ENCODE results near the gene CAP2.

The CAP2 gene

DNA sequence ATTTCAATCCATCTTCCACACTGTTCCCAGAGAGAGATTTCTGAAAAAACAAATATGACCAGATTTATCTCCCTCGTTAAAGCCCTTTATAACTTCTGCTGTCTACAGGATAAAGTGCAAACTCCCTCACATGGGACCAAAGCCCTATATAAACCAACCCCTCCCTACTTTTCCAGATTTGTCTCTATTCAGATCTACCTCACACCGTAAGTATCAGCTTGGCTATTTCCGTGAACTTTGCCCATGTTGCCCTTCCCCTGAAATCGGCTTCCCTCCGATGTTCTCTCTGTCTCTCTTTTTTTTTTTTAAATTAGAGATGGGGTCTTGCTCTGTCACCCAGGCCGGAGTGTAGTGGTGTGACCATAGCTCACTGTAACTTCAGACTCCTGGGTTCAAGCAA is 194.6 kb downstream of the CAP2 start:
- no peak overlapping the region for H3K4me3 Mint-ChIP-seq
- no peak overlapping the region for H3K27ac Mint-ChIP-seq
- H3K4me1 Mint-ChIP-seq: peaks cover 4 to 6% of the 10 kb centered on the region in 2 donors
- DNase-seq (no peak), ATAC-seq (replicated peaks) (no peak)
- H3K9me3 Mint-ChIP-seq: no peaks in the 10 kb centered on the region
- no peaks in the 10 kb centered on the region for H3K27me3 Mint-ChIP-seq
- no peaks in the 10 kb centered on the region for H3K36me3 Mint-ChIP-seq

DNA sequence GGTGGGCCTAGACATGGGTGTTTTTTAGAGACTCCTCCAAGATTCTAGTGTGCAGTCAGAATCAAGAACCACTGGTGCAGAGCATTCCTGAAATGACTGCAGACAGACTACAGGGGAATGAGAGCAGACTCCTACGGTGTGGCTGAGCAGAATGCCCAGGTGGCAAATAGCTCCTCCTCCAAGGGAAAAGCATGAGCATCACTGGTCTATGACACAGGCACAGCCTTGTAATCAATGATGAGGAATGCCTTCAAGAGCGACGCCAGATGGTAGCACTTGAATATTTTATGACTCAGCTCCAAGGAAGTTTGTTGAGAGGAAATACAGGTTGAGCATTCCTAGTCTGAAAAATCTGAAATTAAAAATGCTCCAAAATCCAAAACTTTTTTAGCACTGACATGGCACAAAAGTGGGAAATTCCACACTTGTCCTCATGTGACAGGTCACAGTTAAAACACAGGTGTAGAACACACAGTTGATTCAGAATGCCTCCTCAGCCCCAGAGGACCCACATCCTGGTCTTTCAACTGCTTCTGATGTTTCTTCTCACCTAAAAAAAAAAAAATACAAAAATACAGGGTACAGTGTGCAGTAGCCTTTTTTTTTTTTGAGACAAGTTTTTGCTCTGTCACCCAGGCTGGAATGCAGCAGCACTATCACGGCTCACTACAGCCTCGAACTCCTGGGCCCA is 196.2 kb downstream of the CAP2 start:
- H3K27ac Mint-ChIP-seq: no peak overlapping the region
- no peaks in the 10 kb centered on the region for H3K9me3 Mint-ChIP-seq
- peak; percentile 54 to 86 for ATAC-seq (replicated peaks)
- no peaks in the 10 kb centered on the region for H3K27me3 Mint-ChIP-seq
- no peak overlapping the region for H3K4me3 Mint-ChIP-seq
- no peaks in the 10 kb centered on the region for H3K4me1 Mint-ChIP-seq
- DNase-seq: no peak
- no peaks in the 10 kb centered on the region for H3K36me3 Mint-ChIP-seq

DNA sequence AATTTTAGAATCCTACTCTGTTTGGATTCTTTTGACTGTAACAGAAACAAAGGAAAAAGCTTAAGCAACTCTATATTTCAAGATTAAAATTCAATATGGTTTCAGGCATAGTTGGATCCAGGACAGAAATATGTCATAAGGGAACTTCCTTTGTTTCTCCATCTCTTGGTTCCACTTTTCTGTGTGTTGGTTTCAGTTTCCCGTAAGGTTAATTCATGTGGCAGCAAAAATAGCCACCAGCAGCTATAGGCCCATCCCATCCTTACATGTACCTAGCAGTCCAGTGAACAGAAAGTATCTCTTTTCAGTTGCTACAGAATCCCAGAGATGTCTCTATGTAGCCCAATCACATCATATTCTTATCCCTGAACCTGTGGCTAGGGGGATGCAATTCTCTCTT is 197.9 kb downstream of the CAP2 start:
- Mint-ChIP-seq H3K27ac (no peak overlapping the region), H3K4me3 (no peak overlapping the region), H3K4me1 (no peaks in the 10 kb centered on the region), H3K9me3 (no peaks in the 10 kb centered on the region), H3K27me3 (no peaks in the 10 kb centered on the region), H3K36me3 (no peaks in the 10 kb centered on the region)
- ATAC-seq (replicated peaks): no peak
- DNase-seq: no peak

DNA sequence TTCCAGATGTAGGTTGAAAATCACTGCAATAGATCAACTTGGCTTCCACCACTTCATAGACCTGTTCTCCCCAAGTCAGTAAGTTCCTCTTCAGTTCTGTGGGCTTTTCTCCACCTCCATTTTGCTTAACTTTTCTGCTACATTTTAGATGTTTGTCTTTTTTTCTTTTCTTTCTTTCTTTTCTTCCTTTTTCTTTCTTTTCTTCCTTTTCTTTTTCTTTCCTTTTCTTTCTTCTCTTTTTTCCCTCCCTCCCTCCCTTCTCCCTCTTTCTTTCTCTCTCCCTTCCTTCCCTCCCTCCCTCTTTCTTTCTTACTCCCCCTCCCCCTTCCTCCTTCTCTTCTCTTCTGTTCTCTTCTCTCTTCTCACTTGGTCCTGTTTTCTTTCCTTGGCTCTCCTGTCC is 199.9 kb downstream of the CAP2 start:
- no peaks in the 10 kb centered on the region for H3K4me1 Mint-ChIP-seq
- no peak overlapping the region for H3K4me3 Mint-ChIP-seq
- DNase-seq (no peak), ATAC-seq (replicated peaks) (no peak)
- no peaks in the 10 kb centered on the region for H3K9me3 Mint-ChIP-seq
- no peaks in the 10 kb centered on the region for H3K27me3 Mint-ChIP-seq
- H3K36me3 Mint-ChIP-seq: no peaks in the 10 kb centered on the region
- H3K27ac Mint-ChIP-seq: no peak overlapping the region

DNA sequence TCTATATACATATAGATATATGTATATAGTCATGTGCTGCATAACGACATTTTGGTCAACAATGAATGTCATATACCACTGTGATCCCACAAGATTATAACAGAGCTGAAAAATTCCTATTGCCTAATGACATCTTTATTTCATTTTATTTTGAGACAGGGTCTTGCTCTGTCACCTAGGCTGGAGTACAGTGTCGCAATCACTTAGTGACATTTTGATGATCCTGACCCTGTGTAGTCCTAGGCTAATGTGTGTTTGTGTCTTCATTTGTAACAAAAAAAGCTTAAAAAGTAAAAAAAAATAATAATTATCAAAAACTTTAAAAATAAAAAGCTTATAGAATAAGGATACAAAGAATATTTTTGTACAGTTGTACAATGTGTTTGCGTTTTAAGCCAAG is 202.7 kb downstream of the CAP2 start:
- no peaks in the 10 kb centered on the region for H3K36me3 Mint-ChIP-seq
- no peak for ATAC-seq (replicated peaks)
- no peaks in the 10 kb centered on the region for H3K27me3 Mint-ChIP-seq
- no peaks in the 10 kb centered on the region for H3K9me3 Mint-ChIP-seq
- peaks cover 3% of the 10 kb centered on the region in 2 donors for H3K4me1 Mint-ChIP-seq
- no peak overlapping the region for H3K27ac Mint-ChIP-seq
- no peak for DNase-seq
- no peak overlapping the region for H3K4me3 Mint-ChIP-seq

DNA sequence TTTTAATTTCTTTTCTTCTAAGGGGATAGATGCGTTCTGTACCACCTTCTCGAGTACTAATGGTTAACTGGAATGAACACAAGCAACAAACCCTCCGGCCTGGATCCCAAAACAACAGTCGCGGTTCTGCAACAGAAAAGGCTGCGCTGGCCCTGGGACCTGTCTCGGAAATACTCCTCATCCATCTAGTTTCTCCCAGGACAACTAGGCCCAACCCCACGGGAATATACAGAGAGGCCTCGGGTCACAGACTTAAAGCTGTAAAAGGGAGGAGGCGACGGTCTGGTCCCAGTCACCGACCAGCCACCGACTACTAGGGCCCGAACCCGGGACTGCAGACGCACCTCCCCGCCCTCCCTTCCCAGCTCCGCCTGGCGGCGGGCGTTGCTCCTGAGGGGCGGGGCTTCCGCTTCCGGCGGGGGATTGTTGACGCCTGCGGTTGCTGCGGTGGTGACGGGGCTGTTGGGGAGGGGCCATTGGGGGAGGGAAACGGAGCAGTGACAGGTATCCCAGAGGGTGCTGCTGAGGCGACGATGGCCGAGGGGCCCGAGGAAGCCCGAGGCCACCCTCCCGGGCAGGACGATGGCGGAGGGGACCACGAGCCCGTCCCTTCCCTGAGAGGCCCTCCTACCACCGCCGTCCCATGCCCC is 206.6 kb downstream of the CAP2 start, which contains the start of gene FAM8A1:
TSS of gene FAM8A1 (plus strand) at position 426 of the 650 bp plus-strand sequence. CDS start at position 534, 108 bp downstream.
- no peaks in the 10 kb centered on the region for H3K36me3 Mint-ChIP-seq
- peaks cover 10 to 15% of the 10 kb centered on the region in 2 donors for H3K4me1 Mint-ChIP-seq
- no peaks in the 10 kb centered on the region for H3K27me3 Mint-ChIP-seq
- DNase-seq (peak; percentile 91), ATAC-seq (replicated peaks) (peak; percentile 92)
- peak within 1 kb of the TSS; percentile 94 for H3K27ac Mint-ChIP-seq
- no peaks in the 10 kb centered on the region for H3K9me3 Mint-ChIP-seq
- H3K4me3 Mint-ChIP-seq: peak within 1 kb of the TSS; percentile 89 to 94

DNA sequence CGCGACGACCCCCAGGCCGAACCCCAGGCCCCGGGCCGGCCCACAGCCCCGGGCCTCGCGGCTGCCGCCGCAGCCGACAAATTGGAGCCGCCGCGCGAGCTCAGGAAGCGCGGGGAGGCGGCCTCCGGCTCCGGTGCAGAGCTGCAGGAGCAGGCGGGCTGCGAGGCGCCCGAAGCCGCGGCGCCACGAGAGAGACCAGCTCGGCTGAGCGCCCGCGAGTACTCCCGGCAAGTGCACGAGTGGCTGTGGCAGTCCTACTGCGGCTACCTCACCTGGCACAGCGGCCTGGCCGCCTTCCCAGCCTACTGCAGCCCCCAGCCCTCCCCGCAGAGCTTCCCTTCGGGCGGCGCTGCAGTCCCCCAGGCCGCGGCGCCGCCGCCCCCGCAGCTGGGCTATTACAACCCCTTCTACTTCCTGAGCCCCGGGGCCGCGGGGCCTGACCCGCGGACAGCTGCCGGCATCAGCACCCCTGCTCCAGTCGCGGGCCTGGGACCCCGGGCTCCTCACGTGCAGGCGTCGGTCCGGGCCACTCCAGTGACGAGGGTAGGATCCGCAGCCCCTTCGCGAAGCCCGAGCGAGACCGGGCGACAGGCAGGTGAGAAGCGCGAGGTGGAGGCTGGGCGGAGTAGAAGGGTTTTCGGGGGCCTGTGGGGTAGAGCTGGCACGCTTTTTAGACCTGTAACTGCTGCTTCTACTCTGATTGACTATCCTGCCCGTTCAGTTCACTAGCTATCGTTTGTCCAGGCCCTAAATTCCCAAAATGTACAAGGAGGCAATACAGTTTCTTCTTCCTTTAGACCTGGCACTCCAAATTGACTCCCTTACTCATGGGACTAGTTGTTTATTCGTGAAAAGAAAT is 207.4 kb downstream of the CAP2 start:
- ATAC-seq (replicated peaks): peak; percentile 66
- Mint-ChIP-seq H3K36me3 (peaks cover 0 to 1% of the 10 kb centered on the region in 2 donors), H3K27ac (peak overlapping the region; percentile 94), H3K4me1 (peaks cover 10 to 15% of the 10 kb centered on the region in 2 donors), H3K9me3 (no peaks in the 10 kb centered on the region), H3K27me3 (no peaks in the 10 kb centered on the region), H3K4me3 (peak overlapping the region; percentile 89 to 94)
- peak; percentile 48 for DNase-seq

DNA sequence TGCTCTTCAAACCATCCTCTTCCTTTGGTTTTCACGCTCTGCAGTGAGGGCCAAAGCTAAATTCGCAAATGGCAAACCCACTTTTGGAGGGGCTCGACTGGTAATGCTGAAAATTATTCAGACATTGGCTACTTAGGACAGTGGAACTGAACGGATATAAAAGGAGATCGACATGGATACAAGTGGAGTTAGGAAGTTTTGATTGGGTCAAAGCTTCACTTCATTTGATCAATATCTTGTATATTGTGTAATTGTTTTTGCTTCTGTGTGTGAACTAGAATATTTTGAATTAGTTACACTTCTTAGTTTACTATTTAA is 207.9 kb downstream of the CAP2 start:
- no peak for DNase-seq
- Mint-ChIP-seq H3K36me3 (peaks cover 2 to 4% of the 10 kb centered on the region in 2 donors), H3K4me1 (peaks cover 10 to 15% of the 10 kb centered on the region in 2 donors), H3K9me3 (no peaks in the 10 kb centered on the region), H3K4me3 (peak overlapping the region; percentile 89 to 94), H3K27ac (no peak overlapping the region), H3K27me3 (no peaks in the 10 kb centered on the region)
- no peak for ATAC-seq (replicated peaks)

DNA sequence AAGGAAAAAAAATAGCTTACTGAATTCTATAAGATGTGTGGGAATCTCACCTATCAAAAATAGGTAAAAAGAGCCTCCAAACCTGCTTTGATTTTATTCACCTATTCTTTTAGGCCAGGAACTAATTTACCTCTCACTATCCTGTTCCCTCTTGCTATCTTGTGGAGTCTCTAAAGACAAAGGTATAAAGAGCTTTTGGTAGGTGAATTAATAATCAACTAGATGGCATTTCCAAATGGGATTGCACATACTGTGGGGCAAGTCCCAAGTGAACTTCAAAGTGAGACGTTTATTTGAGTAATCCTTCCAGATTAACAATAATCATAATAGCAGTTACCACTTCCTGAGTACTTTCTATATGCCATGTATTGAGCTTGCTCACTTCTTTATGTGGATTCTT is 209.5 kb downstream of the CAP2 start:
- no peak for ATAC-seq (replicated peaks)
- H3K4me1 Mint-ChIP-seq: peaks cover 10 to 15% of the 10 kb centered on the region in 2 donors

DNA sequence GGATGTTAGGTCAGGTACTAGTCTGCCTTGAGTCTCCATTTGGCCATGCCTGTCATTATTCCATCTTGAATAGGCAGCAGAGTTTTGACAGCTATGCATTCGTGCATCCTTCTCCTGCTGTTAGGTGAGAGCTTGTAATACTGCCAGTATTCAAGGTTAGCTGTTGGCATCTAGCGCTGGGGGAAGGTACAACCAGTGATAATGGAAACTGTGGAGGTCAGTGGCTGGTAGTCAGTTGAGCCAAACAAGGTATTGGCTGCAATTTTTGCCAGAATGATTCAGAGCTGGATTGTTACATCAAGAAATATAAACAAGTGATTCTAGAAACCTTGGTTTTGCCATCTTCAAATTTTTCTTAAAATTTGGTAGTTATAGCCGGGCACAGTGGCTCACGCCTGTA is 213.2 kb downstream of the CAP2 start:
- no peak overlapping the region for H3K27ac Mint-ChIP-seq
- no peaks in the 10 kb centered on the region for H3K27me3 Mint-ChIP-seq
- ATAC-seq (replicated peaks) (no peak), DNase-seq (no peak)
- no peaks in the 10 kb centered on the region for H3K9me3 Mint-ChIP-seq
- no peak overlapping the region for H3K4me3 Mint-ChIP-seq
- peaks cover 4 to 8% of the 10 kb centered on the region in 2 donors for H3K4me1 Mint-ChIP-seq
- H3K36me3 Mint-ChIP-seq: peaks cover 5 to 6% of the 10 kb centered on the region in 2 donors

More for the DNA sequence above, 209.5 kb downstream of the CAP2 start:
- no peak overlapping the region for H3K4me3 Mint-ChIP-seq
- H3K27ac Mint-ChIP-seq: no peak overlapping the region
- H3K9me3 Mint-ChIP-seq: no peaks in the 10 kb centered on the region
- H3K36me3 Mint-ChIP-seq: peaks cover 5 to 6% of the 10 kb centered on the region in 2 donors
- no peak for DNase-seq
- no peaks in the 10 kb centered on the region for H3K27me3 Mint-ChIP-seq

Data from stimulated activated naive B cell treated with anti-CD40 and anti-IgM and Interleukin-4, amounts not matched to agents 10 μg/mL and 1 μg/mL and 100 μg/mL, for 72 hours (primary cell).